ENCODE measurements around the gene DLK2. TPM values are rescaled to one million over a fixed set of nuclear protein-coding genes. Genes with fewer than 3 reads are reported as not detected.
"Not testable (repeated sequence)": the region's sequence is repeated elsewhere in the genome, so short reads cannot be mapped to it uniquely, and the experiment has no call there.

Gene DLK2
- total RNA-seq, 1 donor from 2014 or later = 1.9 TPM

DNA sequence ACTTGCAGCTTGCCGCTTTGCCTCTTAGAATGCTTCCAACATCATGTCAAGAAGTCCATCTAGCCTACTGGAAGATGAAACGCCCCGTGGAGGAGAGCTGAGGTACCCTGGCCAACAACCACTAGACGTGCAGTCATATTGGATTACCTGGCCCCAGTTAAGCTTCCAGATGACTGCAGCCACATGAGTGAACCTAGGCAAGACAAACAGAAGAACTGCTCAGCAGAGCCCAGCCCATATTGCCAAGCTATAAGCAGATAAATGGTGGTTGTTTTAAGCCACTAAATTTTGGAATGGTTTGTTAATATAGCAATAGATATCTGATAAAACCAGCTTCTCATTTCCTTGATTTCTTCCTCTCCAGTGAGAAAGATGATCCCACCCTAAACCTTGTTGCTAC is 4.7 kb upstream of the DLK2 start:
- DNase-seq (ENCODE audit: missing footprints) = no peak
- no peak for ATAC-seq
- intact Hi-C loops (cut with DNase I) = no loop called here

DNA sequence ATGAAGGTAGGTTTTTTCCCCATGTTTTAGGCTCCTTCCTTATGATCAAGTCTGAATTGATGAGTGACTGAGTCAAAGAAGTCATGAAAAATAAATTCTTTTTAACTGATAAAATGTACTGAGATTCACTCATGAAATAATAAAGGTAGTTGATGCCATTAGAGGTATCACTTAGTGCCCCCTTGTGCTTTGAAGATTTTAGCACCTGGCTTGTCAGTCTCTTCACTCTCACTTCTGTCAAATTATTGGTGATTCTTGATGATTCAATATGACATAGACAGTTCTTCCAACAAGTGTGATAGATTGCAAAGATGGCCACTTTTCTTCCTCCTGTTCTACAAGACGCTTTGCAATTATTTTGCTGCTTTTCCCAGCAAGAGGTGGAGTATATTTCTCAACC is 4.2 kb upstream of the DLK2 start:
- intact Hi-C loops (cut with DNase I) = no loop called here
- ATAC-seq (no peak), DNase-seq (ENCODE audit: missing footprints) (no peak)

DNA sequence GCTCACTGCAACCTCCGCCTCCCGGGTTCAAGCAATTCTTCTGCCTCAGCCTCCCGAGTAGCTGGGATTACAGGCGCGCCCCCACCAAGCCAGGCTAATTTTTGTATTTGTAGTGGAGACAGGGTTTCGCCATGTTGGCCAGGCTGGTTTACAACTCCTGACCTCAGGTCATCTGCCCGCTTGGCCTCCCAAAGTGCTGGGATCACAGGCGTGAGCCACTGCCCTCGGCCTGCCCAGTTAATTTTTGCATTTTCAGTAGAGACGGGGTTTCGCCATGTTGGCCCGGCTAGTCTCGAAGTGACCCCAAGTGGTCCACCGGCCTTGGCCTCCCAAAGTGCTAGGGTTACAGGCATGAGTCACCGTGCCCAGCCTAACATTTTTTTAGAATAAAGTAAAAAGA is 2.8 kb upstream of the DLK2 start:
- intact Hi-C loops (cut with DNase I); ATAC-seq; DNase-seq (ENCODE audit: missing footprints): not testable (repeated sequence)

DNA sequence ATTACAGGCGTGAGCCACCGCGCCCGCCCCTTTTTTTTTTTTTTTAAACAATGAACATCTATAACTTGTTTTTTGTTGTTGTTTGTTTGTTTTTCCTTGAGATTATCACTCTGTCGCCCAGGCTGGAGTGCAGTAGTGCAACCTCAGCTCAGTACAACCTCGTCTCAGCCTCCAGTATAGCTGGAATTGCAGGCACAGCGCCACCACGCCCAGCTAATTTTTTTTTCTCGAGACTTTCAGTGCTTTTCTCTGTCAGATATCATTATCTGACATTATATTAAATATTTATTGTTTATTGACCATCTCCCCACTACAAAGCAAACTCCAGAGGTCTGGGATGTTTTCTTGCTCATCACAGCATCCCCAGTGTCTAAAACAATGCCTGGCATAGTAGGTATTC is 2.3 kb upstream of the DLK2 start:
- no peak for DNase-seq (ENCODE audit: missing footprints)
- intact Hi-C loops (cut with DNase I) = no loop called here
- ATAC-seq = no peak

DNA sequence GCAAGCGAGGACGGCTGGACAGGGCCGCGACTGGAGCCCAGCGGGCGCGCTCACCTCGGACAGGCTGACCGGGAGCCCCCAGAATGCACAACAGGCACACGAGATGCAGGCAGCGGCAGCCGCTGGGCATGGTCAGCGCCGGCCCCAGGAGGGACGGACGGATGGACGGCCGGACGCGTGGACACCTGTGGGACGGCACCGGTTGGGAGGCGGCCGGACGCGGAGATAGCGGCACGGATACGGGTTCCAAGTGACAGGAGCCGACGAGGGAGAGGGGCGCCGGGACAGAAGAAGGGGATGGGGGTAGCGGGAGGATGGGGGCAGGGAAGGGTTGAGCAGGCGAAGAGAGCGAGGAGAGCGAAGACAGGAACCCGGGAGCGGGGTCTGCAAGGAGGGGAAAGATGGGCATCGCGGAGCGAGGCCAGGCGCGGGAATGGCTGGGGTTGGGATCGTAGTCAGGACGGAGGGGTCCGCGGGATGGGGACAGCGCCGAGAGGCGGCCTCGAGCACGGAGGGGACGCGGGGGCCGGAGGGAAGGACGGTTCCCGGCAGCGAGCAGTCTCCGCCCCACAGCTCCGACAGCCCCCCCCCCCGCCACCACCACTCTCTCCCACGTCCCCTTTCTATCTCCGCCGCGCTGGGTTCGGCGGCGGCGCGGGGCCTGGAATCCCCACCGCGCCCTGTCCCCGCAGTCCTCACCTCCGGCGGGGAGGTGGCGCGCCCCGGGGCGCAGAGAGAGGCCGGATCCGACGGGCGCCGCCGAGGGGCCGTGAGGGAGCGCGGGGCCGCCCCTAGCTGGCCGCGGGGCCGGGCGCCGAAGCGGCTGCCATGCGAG is 435 bp downstream of the DLK2 start:
- ATAC-seq (peak; percentile 90), DNase-seq (ENCODE audit: missing footprints) (peak; percentile 93)
- intact Hi-C loops (cut with DNase I) = loop anchor here (1.0 to 5.0 kb wide), 3 partner anchors 42 to 68 kb away; no protein-coding TSS in a partner anchor

DNA sequence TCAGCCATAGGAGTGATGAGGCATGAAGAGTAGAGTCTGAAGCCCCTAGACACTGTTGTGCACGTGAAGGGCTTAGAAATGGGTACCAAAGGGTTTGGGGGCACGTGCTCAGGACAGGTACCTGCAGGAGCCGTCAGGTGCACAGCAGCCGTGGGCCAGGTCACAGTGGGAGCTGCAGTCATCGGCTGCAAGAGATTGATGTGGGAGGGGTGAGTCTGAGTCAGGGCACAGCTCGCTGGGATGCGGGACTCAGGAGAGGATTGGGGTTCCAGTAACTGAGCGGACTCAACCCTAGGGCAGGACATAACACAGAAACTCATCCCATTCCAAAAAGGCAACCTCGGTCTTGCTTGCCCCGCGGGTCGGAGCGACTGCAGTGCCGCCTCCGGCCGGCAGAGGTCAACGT is 1.1 kb downstream of the DLK2 start:
- intact Hi-C loops (cut with DNase I) = loop anchor here (1.0 to 5.0 kb wide), 3 partner anchors 43 to 67 kb away; no protein-coding TSS in a partner anchor
- no peak for ATAC-seq
- DNase-seq (ENCODE audit: missing footprints) = no peak

DNA sequence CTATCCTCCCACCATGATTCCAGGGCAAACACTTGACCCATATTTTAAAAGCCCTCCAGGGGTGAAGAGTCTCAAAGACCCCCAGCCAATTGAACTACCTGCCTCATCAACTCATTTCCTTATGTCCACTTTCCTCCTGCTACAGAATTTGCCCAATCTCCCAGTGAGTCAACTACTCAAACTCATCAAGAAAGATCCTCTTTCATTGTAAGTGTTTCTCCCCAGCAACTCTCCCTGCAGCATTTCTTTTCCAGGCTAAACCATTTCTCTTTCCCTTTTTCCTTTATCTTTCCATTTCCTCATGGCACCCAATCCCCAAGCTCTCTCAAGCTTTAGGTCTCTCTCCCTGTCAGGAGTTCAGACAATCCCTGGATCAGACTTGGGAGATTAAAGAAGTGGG is 1.5 kb downstream of the DLK2 start:
- DNase-seq (ENCODE audit: missing footprints) = no peak
- intact Hi-C loops (cut with DNase I) = loop anchor here (1.0 to 5.0 kb wide), 3 partner anchors 43 to 67 kb away; no protein-coding TSS in a partner anchor

DNA sequence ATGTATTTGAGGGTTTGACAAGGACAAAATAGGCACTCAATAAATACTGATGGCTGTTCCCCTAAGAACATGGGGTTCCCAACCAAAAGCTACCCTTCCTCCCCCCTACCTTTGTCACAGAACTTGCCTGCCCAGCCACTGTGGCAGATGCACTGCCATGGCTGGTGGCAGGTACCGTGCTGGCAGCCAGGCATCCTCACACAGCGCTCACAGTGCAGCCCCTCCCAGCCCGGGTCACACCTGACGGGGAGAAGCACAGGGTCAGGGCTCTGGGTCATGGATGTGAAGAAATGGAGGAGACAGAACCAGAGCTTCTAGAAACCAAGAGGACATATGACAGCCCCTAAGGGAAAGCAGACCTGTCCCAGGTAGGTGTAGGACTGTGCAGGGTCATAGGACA is 2.5 kb downstream of the DLK2 start:
- intact Hi-C loops (cut with DNase I) = loop anchor here (5.0 kb wide), 1 partner anchor 66 kb away; no protein-coding TSS in a partner anchor
- ATAC-seq = no peak

More for the DNA sequence above, 1.5 kb downstream of the DLK2 start:
- ATAC-seq = no peak

DNA sequence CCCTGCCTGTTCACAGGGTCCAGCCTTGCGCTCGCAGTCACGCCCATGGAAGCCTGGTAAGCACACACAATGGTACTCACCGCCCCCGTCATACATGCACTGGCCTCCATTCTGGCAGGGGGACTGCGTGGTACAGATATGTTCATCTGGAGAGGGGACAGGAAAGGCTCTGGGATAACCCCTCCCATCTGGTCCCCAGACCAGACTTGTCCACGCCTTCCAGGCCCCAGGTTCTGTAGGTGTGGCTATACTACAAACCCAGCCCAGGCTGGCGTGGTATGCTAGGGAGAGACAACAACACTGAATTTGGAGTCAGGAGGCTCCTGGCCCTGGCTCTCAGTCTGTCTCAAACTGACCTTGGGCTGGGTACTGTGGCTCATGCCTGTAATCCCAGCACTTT is 3.4 kb downstream of the DLK2 start:
- DNase-seq (ENCODE audit: missing footprints) (no peak), ATAC-seq (no peak)
- intact Hi-C loops (cut with DNase I) = loop anchor here (5.0 kb wide), 1 partner anchor 65 kb away; no protein-coding TSS in a partner anchor

More for the DNA sequence above, 2.5 kb downstream of the DLK2 start:
- DNase-seq (ENCODE audit: missing footprints) = no peak

DNA sequence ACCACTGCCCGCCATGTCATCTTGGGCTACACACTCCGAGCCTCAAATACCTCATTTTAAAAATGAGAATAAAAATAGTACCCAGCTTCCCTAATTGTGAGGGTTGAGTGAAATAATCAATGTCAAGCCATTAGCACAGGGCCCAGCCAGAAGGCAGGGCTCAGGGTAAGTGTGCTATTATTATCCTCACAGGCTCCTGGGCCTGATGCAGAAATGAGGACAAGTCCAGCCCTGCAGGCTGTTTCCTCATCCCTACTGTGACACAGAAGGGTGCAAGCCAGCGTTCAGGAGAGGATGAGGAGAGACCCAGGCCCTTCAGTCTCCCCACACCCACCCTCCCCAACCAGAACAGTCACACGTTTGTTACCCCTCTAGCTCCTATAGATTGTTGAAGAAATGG is 4.0 kb downstream of the DLK2 start:
- DNase-seq (ENCODE audit: missing footprints) = no peak

DNA sequence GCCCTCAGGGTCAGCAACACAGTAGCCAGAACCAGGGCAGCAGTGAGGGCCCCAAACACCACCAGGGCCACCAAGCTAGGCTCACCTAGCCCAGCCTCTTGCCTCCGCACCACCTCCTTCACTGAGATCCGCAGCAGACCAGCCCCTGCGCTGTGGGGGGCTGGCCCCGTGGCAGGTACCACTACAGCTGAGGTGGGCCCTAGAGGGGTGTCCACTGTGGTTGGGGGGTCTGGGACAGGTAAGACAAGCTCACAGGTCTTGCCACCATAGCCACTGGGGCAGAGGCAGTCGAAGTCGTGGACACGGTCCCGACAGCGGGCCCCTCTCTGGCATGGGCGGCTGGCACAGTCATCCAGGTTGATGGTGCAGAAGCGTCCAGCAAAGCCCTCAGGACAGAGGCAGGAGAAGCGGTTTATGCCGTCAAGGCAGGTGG is 4.6 kb downstream of the DLK2 start:
- intact Hi-C loops (cut with DNase I) = loop anchor here (5.0 kb wide), 1 partner anchor 63 kb away; no protein-coding TSS in a partner anchor
- ATAC-seq (no peak), DNase-seq (ENCODE audit: missing footprints) (no peak)

More for the DNA sequence above, 4.0 kb downstream of the DLK2 start:
- intact Hi-C loops (cut with DNase I) = loop anchor here (5.0 kb wide), 1 partner anchor 64 kb away; no protein-coding TSS in a partner anchor
- ATAC-seq = no peak

DNA sequence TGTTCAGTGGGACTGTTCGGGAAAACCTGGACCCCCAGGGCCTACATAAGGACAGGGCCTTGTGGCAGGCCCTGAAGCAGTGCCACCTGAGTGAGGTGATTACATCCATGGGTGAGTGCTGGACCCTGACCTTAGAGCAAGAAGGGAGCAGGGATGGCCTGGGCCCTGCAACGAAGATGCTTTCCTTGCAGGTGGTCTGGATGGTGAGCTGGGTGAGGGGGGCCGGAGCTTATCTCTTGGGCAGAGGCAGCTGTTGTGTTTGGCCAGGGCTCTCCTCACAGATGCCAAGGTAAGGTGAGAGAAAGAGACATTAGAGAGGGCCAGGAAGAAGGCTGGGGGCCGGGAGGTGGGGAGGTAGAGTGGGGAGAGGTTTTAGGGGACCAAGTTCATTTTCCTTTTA is 6.4 kb downstream of the DLK2 start:
- DNase-seq (ENCODE audit: missing footprints) (no peak), ATAC-seq (no peak)
- intact Hi-C loops (cut with DNase I) = no loop called here

DNA sequence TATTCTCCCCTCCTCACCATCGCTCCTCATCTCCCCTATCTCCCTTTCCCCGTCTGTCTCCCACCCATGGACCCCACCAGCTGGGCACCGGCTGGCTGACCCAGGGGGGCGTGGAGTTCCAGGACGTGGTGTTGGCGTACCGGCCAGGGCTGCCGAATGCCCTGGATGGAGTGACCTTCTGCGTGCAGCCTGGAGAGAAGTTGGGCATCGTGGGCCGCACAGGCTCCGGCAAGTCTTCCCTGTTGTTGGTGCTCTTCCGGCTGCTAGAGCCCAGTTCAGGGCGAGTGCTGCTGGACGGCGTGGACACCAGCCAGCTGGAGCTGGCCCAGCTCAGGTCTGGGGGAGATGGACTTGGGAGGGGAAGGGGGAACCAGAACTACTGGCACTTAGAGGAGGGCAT is 7.7 kb downstream of the DLK2 start:
- intact Hi-C loops (cut with DNase I) = no loop called here
- ATAC-seq (no peak), DNase-seq (ENCODE audit: missing footprints) (no peak)

DNA sequence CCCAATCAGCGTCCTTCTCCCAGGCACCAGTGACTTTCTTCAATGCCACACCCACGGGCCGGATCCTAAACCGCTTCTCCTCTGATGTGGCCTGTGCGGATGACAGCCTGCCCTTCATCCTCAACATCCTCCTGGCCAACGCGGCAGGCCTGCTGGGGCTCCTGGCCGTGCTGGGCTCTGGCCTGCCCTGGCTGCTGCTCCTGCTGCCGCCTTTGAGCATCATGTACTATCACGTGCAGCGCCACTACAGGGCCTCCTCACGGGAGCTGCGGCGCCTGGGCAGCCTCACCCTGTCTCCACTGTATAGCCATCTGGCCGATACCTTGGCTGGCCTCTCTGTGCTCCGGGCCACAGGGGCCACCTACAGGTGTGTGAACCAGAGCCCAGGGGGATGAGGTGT is 9.8 kb downstream of the DLK2 start:
- no peak for ATAC-seq
- intact Hi-C loops (cut with DNase I) = no loop called here
- no peak for DNase-seq (ENCODE audit: missing footprints)

DNA sequence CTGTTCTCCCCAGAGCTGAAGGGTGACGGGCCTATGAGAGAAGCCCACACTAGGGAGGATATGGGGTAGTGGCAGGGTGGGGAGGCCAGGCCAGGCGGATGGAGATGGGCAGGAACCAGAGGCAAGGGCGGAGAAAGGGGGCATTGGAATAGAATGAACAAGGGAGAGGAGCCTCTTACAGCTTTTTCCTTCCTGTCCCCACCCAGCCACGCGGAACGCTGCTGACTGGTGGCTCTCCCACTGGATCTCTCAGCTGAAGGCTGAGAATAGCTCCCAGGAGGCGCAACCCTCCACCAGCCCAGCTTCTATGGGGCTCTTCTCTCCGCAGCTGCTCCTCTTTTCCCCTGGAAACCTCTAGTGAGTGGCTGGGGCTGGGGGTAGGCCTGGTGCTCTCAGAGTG is 10.8 kb downstream of the DLK2 start:
- ATAC-seq = no peak
- intact Hi-C loops (cut with DNase I) = no loop called here
- no peak for DNase-seq (ENCODE audit: missing footprints)

DNA sequence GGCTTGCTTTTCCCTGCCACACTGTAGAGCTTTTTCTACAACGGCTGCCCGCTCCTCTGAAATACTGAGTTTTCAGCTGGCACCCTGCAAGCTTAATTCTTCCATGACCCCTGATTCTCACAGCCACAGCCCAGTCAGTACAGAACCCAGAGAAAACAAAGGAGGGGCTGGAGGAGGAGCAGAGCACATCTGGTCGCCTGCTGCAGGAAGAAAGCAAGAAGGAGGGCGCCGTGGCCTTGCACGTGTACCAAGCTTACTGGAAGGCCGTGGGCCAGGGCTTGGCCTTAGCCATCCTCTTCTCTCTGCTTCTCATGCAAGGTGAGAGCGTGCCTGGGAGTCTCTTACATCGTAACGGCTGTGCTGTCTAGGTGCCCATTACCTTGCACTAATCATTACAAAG is 11.3 kb downstream of the DLK2 start:
- intact Hi-C loops (cut with DNase I) = no loop called here
- no peak for DNase-seq (ENCODE audit: missing footprints)
- ATAC-seq = no peak

DNA sequence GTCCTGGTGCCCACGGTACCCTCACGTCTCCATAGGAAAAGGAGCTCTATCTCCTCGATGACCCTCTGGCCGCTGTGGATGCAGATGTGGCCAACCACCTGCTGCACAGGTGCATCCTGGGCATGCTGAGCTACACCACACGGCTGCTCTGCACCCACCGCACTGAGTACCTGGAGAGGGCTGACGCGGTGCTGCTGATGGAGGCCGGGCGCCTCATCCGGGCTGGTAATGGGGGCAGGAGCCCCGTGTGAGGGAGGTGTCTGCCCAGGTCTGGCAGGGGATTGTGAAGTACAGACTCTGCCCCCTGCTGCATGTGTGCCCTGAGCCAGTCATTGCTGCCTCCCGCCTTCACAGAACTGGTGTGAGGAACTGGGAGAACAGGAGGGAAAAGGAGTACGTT is 12.4 kb downstream of the DLK2 start:
- ATAC-seq (no peak), DNase-seq (ENCODE audit: missing footprints) (no peak)
- intact Hi-C loops (cut with DNase I) = no loop called here

DNA sequence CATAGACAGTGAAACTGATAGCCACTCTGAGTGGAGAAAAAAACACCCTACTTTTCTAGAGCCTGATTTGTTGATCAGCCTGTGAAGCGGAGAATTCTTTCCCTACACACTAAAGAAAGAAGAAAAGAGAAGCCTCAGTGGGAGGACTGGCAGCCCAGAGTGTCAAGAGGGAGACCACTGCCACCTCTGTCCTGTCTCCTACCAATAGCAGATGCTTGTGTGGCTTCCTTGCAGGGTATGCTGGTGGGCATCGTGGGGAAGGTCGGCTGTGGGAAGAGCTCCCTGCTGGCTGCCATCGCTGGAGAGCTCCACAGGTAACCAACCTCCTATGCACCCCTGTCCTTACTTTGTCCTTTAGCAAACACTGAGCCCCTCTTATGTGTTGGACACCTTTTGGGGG is 17.6 kb downstream of the DLK2 start:
- DNase-seq (ENCODE audit: missing footprints) (no peak), ATAC-seq (no peak)
- intact Hi-C loops (cut with DNase I) = no loop called here

DNA sequence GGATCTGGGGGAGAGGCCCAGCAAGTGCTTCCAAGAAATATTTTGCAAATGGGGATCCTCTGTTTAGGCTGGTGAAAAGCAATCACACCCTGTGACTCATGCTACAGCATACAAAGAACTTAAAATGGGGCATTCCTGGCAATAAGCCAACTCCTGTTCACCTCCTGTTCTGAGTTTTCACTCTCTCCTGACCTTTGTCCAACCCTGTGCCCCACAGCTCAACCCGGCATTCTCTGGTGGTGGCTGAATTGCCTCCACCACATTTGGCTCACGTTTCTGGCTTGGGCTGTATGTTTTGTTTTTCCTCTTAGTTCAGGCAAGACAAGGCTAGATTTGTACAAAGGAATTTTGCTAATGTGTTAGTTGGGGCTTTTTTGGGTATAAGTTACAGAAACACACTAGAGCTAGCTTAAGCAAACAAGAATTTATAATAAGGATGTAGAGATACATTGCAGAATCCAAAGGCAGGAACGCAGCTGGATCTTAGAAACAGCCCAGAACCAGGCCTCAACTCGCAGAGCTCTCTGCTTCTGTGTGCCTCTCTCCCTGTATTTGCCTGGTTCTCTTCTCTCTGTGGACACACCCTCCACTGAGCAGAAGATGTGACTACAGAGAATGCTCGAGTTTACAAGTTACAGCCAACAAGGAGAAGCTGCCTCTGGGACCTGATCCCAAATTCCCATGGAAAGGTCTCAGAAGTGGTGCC is 18.6 kb downstream of the DLK2 start:
- intact Hi-C loops (cut with DNase I) = no loop called here
- ATAC-seq (peak; percentile 17), DNase-seq (ENCODE audit: missing footprints) (no peak)
